Measurements from ENCODE around the gene DLGAP3.

DLGAP3 gene

GRCh38 chr1:34844252-34844634, 85.2 kb downstream of the DLGAP3 start:
- Histone ChIP-seq H3K9ac (ENCODE audit: low read depth, low read length) (no peak overlapping the region), H3K27me3 (ENCODE audit: control insufficient read depth, insufficient read depth, low read length) (no peaks in the 10 kb centered on the region), H3K4me2 (ENCODE audit: low read length) (no peak overlapping the region), H3K9me3 (replicated peaks; ENCODE audit: low read length) (no peaks in the 10 kb centered on the region), H3K4me3 (ENCODE audit: low read length) (no peak overlapping the region), H3K4me1 (ENCODE audit: control insufficient read depth, insufficient read depth, low read length) (no peaks in the 10 kb centered on the region), H3K36me3 (ENCODE audit: insufficient read depth, low read length) (peaks cover 4% of the 10 kb centered on the region)

GRCh38 chr1:34843392-34844251, 85.8 kb downstream of the DLGAP3 start:
- no peak overlapping the region for H3K9ac ChIP-seq (ENCODE audit: low read depth, low read length)

GRCh38 chr1:34842952-34843371, 86.5 kb downstream of the DLGAP3 start:
- no peaks in the 10 kb centered on the region for H3K9me3 ChIP-seq (replicated peaks; ENCODE audit: low read length)
- H3K4me2 ChIP-seq (ENCODE audit: low read length) = no peak overlapping the region
- H3K4me1 ChIP-seq (ENCODE audit: control insufficient read depth, insufficient read depth, low read length) = no peaks in the 10 kb centered on the region
- H3K4me3 ChIP-seq (ENCODE audit: low read length) = no peak overlapping the region
- H3K36me3 ChIP-seq (ENCODE audit: insufficient read depth, low read length) = no peaks in the 10 kb centered on the region
- H3K9ac ChIP-seq (ENCODE audit: low read depth, low read length) = no peak overlapping the region
- H3K27me3 ChIP-seq (ENCODE audit: control insufficient read depth, insufficient read depth, low read length) = no peaks in the 10 kb centered on the region

More at GRCh38 chr1:34843392-34844251, 85.8 kb downstream of the DLGAP3 start:
- H3K4me2 ChIP-seq (ENCODE audit: low read length) = no peak overlapping the region
- H3K27me3 ChIP-seq (ENCODE audit: control insufficient read depth, insufficient read depth, low read length) = no peaks in the 10 kb centered on the region
- no peaks in the 10 kb centered on the region for H3K4me1 ChIP-seq (ENCODE audit: control insufficient read depth, insufficient read depth, low read length)
- H3K9me3 ChIP-seq (replicated peaks; ENCODE audit: low read length) = no peaks in the 10 kb centered on the region
- H3K4me3 ChIP-seq (ENCODE audit: low read length) = no peak overlapping the region
- no peaks in the 10 kb centered on the region for H3K36me3 ChIP-seq (ENCODE audit: insufficient read depth, low read length)

GRCh38 chr1:34842073-34842472, 87.4 kb downstream of the DLGAP3 start:
- H3K9me3 ChIP-seq (replicated peaks; ENCODE audit: low read length) = no peaks in the 10 kb centered on the region
- H3K9ac ChIP-seq (ENCODE audit: low read depth, low read length) = no peak overlapping the region
- no peaks in the 10 kb centered on the region for H3K27me3 ChIP-seq (ENCODE audit: control insufficient read depth, insufficient read depth, low read length)
- no peaks in the 10 kb centered on the region for H3K36me3 ChIP-seq (ENCODE audit: insufficient read depth, low read length)
- no peak overlapping the region for H3K4me3 ChIP-seq (ENCODE audit: low read length)
- H3K4me1 ChIP-seq (ENCODE audit: control insufficient read depth, insufficient read depth, low read length) = no peaks in the 10 kb centered on the region
- no peak overlapping the region for H3K4me2 ChIP-seq (ENCODE audit: low read length)

GRCh38 chr1:34840426-34840825, 89.0 kb downstream of the DLGAP3 start:
- Histone ChIP-seq H3K4me1 (ENCODE audit: control insufficient read depth, insufficient read depth, low read length) (no peaks in the 10 kb centered on the region), H3K36me3 (ENCODE audit: insufficient read depth, low read length) (no peaks in the 10 kb centered on the region), H3K9ac (ENCODE audit: low read depth, low read length) (no peak overlapping the region), H3K9me3 (replicated peaks; ENCODE audit: low read length) (no peaks in the 10 kb centered on the region), H3K4me3 (ENCODE audit: low read length) (no peak overlapping the region), H3K27me3 (ENCODE audit: control insufficient read depth, insufficient read depth, low read length) (no peaks in the 10 kb centered on the region), H3K4me2 (ENCODE audit: low read length) (no peak overlapping the region)

GRCh38 chr1:34839526-34840305, 89.7 kb downstream of the DLGAP3 start:
- H3K9ac ChIP-seq (ENCODE audit: low read depth, low read length) = no peak overlapping the region
- H3K4me3 ChIP-seq (ENCODE audit: low read length) = no peak overlapping the region
- no peaks in the 10 kb centered on the region for H3K9me3 ChIP-seq (replicated peaks; ENCODE audit: low read length)
- H3K4me2 ChIP-seq (ENCODE audit: low read length) = no peak overlapping the region
- no peaks in the 10 kb centered on the region for H3K36me3 ChIP-seq (ENCODE audit: insufficient read depth, low read length)
- H3K27me3 ChIP-seq (ENCODE audit: control insufficient read depth, insufficient read depth, low read length) = no peaks in the 10 kb centered on the region
- H3K4me1 ChIP-seq (ENCODE audit: control insufficient read depth, insufficient read depth, low read length) = no peaks in the 10 kb centered on the region

GRCh38 chr1:34833711-34834110, 95.7 kb downstream of the DLGAP3 start:
- no peaks in the 10 kb centered on the region for H3K27me3 ChIP-seq (ENCODE audit: control insufficient read depth, insufficient read depth, low read length)
- H3K4me1 ChIP-seq (ENCODE audit: control insufficient read depth, insufficient read depth, low read length) = no peaks in the 10 kb centered on the region
- H3K4me2 ChIP-seq (ENCODE audit: low read length) = no peak overlapping the region
- H3K4me3 ChIP-seq (ENCODE audit: low read length) = no peak overlapping the region
- H3K36me3 ChIP-seq (ENCODE audit: insufficient read depth, low read length) = no peaks in the 10 kb centered on the region
- H3K9ac ChIP-seq (ENCODE audit: low read depth, low read length) = no peak overlapping the region
- H3K9me3 ChIP-seq (replicated peaks; ENCODE audit: low read length) = no peaks in the 10 kb centered on the region

GRCh38 chr1:34831721-34832246, 97.7 kb downstream of the DLGAP3 start:
- Histone ChIP-seq H3K9me3 (replicated peaks; ENCODE audit: low read length) (no peaks in the 10 kb centered on the region), H3K4me3 (ENCODE audit: low read length) (no peak overlapping the region), H3K9ac (ENCODE audit: low read depth, low read length) (no peak overlapping the region), H3K4me2 (ENCODE audit: low read length) (no peak overlapping the region), H3K27me3 (ENCODE audit: control insufficient read depth, insufficient read depth, low read length) (no peaks in the 10 kb centered on the region), H3K36me3 (ENCODE audit: insufficient read depth, low read length) (no peaks in the 10 kb centered on the region), H3K4me1 (ENCODE audit: control insufficient read depth, insufficient read depth, low read length) (no peaks in the 10 kb centered on the region)

- H3K9ac ChIP-seq (ENCODE audit: low read depth, low read length) = no peak overlapping the region
- H3K27me3 ChIP-seq (ENCODE audit: control insufficient read depth, insufficient read depth, low read length) = no peaks in the 10 kb centered on the region
- no peaks in the 10 kb centered on the region for H3K9me3 ChIP-seq (replicated peaks; ENCODE audit: low read length)
- no peaks in the 10 kb centered on the region for H3K4me1 ChIP-seq (ENCODE audit: control insufficient read depth, insufficient read depth, low read length)
- H3K4me3 ChIP-seq (ENCODE audit: low read length) = no peak overlapping the region
- H3K36me3 ChIP-seq (ENCODE audit: insufficient read depth, low read length) = no peaks in the 10 kb centered on the region
- H3K4me2 ChIP-seq (ENCODE audit: low read length) = no peak overlapping the region
These were observed 100.2 kb downstream of the DLGAP3 start for GRCh38 chr1:34829250-34829649.

GRCh38 chr1:34828611-34829010, 100.8 kb downstream of the DLGAP3 start:
- no peaks in the 10 kb centered on the region for H3K27me3 ChIP-seq (ENCODE audit: control insufficient read depth, insufficient read depth, low read length)
- H3K4me2 ChIP-seq (ENCODE audit: low read length) = no peak overlapping the region
- H3K9me3 ChIP-seq (replicated peaks; ENCODE audit: low read length) = no peaks in the 10 kb centered on the region
- no peaks in the 10 kb centered on the region for H3K36me3 ChIP-seq (ENCODE audit: insufficient read depth, low read length)
- no peaks in the 10 kb centered on the region for H3K4me1 ChIP-seq (ENCODE audit: control insufficient read depth, insufficient read depth, low read length)
- H3K9ac ChIP-seq (ENCODE audit: low read depth, low read length) = no peak overlapping the region
- H3K4me3 ChIP-seq (ENCODE audit: low read length) = no peak overlapping the region

GRCh38 chr1:34827341-34827941, 102.0 kb downstream of the DLGAP3 start:
- Histone ChIP-seq H3K9me3 (replicated peaks; ENCODE audit: low read length) (no peaks in the 10 kb centered on the region), H3K27me3 (ENCODE audit: control insufficient read depth, insufficient read depth, low read length) (no peaks in the 10 kb centered on the region), H3K36me3 (ENCODE audit: insufficient read depth, low read length) (no peaks in the 10 kb centered on the region), H3K4me3 (ENCODE audit: low read length) (no peak overlapping the region), H3K9ac (ENCODE audit: low read depth, low read length) (no peak overlapping the region), H3K4me1 (ENCODE audit: control insufficient read depth, insufficient read depth, low read length) (no peaks in the 10 kb centered on the region), H3K4me2 (ENCODE audit: low read length) (no peak overlapping the region)

All from skeletal muscle satellite cell (primary cell).